ENCODE results near the gene CD247.

DNA sequence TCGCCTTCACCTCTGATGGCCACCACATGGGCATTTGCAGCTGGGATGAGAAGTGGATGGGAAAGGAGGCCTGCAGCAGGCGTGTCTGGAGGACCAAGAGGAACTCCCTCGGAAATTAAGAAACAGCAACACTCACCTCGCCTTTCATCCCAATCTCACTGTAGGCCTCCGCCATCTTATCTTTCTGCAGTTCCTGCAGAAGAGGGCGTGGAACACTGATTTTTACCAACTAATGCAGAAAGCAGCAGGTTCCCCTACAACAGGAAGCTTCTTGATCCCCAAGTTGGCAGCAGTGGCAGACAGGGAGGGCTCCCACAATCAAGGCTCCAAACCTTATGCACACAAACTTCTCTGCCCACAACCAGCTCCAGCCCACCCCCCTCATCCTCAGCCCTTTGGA, 84.4 kb downstream of the CD247 start:
- TF ChIP-seq, protein P1, sequence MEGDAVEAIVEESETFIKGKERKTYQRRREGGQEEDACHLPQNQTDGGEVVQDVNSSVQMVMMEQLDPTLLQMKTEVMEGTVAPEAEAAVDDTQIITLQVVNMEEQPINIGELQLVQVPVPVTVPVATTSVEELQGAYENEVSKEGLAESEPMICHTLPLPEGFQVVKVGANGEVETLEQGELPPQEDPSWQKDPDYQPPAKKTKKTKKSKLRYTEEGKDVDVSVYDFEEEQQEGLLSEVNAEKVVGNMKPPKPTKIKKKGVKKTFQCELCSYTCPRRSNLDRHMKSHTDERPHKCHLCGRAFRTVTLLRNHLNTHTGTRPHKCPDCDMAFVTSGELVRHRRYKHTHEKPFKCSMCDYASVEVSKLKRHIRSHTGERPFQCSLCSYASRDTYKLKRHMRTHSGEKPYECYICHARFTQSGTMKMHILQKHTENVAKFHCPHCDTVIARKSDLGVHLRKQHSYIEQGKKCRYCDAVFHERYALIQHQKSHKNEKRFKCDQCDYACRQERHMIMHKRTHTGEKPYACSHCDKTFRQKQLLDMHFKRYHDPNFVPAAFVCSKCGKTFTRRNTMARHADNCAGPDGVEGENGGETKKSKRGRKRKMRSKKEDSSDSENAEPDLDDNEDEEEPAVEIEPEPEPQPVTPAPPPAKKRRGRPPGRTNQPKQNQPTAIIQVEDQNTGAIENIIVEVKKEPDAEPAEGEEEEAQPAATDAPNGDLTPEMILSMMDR (IDR thresholded peaks at IDR 0.05): no peak
- TF ChIP-seq POLR2AphosphoS5 (IDR thresholded peaks at IDR 0.05) (no peak), EP300 (IDR thresholded peaks at IDR 0.05; ENCODE audit: low read depth) (no peak), POLR2A (IDR thresholded peaks at IDR 0.05) (no peak)

All from transverse colon (tissue), 4 donors.